T-helper 22 cell (primary cell): ENCODE measurements around the gene USF2.
"Not testable (repeated sequence)": the region's sequence is repeated elsewhere in the genome, so short reads cannot be mapped to it uniquely, and the experiment has no call there.

Experiments used
- DNase-seq: peaks from one replicate; pipeline ENCODE4 v3.0.0-alpha.2; 2020; ENCODE audit warnings: low read depth

The USF2 gene

DNA sequence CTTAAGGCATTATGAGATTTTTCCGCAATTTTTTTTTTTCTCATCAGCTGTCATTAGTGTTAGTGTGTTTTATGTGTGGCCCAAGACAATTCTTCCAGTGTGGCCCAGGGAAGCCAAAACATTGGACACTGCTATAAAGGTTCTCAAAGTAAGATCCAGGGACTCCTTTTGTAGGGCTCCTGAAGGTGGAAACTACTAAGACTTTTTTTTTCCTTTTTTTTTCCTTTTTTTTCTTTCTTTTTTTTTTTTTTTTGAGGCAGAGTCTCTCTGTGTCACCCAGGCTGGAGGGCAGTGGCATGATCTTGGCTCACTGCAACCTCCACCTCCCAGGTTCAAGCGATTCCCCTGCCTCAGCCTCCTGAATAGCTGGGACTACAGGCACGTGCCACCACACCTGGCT lies 16.7 kb downstream of the USF2 start:
- DNase-seq = not testable (repeated sequence)

DNA sequence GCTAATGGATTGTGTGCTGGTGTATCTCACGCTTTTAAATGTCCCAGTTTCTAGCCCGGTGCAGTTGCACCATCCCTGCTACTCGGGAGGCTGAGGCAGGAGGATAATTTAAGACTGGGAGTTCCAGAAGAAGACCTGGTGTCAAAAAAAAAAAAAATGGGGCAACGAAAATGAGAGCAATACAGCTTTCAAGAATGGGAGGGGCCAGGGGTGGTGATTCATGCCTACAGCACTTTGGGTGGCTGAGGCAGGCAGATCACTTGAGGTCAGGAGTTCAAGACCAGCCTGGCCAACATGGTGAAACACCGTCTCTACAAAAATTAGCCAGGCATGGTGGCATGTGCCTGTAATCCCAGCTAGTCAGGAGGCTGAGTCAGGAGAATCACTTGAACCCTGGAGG lies 17.3 kb downstream of the USF2 start:
- not testable (repeated sequence) for DNase-seq

DNA sequence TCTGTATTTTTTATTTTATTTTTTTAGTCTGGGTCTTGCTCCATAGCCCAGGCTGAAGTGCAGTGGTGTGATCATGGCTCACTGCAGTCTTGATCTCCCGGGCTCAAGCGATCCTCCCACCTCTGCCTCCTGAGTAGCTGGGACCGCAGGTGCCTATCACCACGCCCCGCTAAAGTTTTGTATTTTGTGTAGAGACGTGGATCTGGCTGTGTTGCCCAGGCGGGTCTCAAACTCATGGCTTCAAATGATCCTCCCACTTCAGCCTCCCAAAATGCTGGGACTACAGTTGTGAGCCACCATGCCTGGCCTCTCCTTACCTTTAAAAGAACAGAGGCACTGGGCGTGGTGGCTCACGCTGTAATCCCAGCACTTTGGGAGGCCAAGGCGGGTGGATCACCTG lies 19.0 kb downstream of the USF2 start:
- no peak for DNase-seq

DNA sequence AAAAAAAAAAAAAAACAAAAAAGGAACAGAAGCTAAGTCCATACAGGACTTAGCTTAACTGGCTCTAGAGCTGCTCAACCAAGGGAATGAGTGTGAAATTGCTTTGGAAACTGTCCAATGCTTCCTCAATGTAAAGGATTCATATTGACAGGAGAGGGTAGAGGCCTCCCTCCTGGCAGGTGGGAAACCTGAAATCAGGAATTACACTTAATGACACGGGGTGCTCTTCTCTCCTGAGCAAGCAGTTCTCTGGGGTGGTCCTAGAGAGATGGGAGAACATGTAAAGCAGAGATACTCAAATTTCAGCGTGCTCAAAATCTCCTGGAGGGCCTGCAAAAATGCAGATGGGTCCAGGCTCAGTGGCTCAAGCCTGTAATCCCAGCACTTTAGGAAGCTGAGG lies 19.6 kb downstream of the USF2 start:
- DNase-seq = no peak

DNA sequence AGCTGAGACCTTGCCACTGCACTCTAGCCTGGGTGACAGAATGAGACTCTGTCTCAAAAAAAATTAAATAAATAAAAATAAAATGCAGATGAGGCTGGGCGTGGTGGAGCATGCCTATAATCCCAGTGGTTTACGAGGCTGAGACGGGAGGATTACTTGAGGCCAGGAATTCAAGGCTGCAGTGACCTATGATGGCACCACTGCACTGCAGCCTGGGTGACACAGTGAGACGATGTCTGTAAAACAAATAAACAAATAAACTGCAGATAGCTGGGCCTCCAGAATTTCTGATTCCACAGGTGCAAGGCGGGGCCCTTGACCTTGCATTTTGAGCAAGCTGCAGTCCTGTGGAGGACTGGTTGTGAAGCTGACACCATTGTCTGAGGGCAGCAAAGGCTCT lies 20.1 kb downstream of the USF2 start:
- DNase-seq = no peak

DNA sequence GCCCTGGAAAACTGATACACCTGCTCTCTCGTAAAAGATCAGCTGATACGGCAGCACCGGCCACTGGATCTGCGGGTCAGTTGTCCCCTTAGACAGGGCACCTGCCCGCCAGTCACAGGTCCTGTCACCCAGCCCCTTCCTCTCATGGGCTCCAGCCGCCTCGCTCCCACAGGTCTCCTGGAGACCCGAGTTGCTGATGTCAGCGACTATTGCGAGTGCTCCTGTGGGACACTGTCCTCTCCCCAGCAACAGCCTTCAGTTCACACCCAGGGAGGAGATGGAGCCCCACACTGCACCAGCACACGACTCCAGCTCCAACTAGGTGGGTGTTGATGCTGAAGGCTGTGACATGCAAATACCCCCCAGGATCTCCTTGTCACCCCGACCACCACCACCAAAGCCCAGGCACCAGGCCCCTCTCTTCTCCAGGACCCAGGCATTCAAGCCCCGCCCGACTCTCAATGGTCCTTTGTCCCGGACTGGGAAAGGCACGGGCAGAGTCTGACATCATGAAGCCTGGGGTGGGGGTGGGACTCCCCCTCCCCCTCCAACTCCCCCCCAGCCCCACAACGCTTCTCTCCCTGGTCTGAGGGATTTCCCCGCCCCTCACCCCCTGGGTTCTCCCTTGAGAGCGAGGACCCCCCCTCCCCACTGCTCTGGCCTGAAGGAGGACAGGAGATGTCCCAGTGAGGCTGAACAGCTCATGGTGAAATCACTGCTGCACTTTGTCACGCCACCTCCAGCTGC lies 21.8 kb downstream of the USF2 start:
- no peak for DNase-seq

DNA sequence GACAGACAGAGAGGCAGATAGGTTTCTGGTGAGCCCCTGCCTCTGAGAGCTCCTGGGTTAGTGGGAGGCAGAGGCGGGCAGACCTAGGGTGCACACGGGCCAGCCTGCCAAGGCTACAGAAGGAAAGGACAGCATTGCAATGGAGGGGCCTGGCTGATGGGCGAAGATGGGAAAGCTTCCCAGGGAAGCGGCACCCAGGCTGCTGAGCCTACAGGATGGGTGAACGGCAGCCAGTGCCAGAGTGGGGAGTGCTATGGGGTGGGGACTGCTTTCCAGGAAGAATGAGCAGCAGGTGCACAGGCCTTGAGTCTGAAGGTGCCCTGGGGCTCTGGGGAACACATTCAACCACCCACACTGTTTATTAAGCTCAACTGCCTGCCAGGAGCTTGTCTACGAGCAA lies 22.5 kb downstream of the USF2 start:
- DNase-seq = no peak

DNA sequence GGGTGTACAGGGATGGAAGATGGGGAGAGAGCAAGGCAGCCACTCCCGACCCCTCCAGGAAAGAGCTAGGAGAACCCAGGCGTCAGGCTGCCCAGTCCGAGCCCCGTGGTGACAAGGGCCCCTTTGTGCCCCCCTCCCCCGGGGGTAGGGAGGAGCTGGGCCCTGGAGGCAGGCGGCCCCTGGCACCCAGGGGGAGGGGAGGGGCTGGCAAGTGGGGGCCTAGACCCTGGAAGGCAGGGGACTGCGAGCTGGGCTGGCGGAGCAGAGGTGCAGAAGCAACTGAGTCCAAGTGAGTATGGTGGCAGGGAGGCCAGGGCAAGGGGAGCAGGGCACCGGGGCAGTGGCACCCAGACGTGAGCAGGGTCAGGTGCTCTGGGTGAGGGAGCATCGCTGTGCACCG lies 23.2 kb downstream of the USF2 start, which contains the start of gene MAG:
Gene MAG (plus strand): TSS at position 246 of the 400 bp plus-strand sequence. CDS start 3,248 bp downstream, outside the sequence.
- no peak for DNase-seq

DNA sequence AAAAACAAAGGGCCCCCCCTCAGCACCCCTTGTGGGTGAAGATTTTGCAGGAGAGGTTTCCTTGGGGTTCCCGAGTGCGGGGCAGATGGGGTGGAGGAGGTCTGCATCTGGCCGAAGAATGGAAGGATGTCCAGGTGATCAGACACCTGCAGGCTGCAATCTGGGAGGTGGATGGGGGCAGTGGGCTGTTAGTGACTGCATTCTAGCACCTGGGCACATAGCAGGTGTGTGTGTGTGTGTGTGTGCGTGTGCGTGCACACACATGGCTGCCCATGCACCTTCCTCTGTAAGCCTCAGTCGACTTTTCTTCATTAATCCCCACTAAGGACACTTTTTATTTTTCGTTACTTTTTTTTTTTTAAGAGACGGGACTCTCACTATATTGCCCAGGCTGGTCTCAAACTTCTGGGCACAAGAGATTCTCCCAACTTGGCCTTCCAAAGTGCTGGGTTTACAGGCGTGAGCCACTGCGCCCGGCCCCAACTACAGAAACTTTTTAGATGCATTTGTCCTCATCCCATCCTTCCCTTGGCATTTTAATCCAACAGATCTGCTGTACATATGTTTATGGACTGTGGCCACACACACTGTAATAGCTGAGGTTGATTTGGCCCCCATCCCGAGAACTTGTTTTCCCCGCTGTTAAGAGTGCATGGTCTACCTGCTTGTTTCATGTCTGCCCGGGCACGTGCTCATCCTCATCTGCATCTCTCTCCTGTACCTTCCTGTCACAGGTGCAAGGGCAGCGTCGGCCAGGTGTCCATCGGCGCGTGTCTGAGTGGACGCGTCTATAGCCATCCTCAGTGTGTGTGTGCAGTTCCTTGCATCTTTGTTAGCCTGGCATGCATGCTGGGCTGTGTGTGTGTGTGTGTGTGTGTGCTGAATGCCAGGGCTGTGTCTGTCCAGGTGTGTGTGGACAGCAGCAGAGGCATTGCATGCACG lies 23.9 kb downstream of the USF2 start:
- DNase-seq = no peak

DNA sequence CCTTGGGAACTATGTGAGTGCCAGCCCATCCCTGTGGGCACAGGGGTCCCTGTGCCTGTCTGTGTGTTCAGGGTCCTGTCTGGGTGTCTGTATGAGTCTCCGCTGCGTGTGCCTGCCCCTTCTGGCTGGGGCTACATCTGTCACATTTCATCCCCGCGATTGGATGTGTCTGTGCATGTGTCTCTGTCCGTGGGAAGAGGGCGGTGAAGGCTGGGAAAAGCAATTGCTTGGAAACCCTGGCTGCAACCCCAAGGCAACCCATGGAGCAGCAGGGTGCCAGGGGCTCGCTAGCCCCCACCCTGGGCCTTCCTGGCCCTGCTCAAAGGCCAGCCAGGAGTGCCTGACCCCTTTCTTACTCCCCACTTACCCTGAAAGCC lies 24.6 kb downstream of the USF2 start:
- DNase-seq = no peak

DNA sequence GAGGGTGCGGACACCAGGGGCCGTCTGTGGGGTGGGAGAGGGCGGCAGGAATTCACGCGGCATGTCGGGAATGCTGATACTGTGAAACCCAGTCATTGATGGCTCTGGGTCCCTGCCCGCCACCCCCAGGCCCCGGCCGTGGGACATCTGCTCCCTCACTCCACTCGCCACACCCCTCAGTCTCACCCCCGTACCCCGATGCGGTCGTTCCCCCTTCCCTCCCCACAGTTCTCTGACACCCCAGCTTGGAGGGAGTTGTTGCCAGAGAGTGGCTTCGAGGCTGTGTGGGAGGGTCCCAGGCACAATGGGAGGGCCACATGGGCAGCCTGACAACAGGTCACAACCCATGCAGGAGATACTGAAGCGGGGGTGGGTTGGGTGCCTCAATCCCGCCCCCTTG lies 25.0 kb downstream of the USF2 start:
- DNase-seq = no peak

DNA sequence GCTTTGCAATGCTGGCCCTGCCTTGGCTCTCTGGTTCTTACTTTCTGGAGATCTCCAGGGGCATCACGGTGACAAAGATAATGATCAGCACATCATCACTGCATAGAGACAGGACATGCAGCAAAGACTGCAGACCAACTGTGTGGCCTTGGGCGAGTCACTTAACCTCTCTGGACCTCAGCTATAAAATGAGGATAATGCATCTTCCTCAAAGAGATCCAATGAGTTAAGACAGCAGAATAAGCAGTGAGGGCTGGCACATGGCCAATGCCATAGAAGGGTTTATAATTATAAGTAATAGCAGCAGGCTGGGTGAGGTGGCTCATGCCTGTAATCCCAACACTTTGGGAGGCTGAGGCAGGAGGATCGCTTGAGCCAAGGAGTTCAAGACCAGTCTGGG lies 25.6 kb downstream of the USF2 start:
- DNase-seq = no peak

DNA sequence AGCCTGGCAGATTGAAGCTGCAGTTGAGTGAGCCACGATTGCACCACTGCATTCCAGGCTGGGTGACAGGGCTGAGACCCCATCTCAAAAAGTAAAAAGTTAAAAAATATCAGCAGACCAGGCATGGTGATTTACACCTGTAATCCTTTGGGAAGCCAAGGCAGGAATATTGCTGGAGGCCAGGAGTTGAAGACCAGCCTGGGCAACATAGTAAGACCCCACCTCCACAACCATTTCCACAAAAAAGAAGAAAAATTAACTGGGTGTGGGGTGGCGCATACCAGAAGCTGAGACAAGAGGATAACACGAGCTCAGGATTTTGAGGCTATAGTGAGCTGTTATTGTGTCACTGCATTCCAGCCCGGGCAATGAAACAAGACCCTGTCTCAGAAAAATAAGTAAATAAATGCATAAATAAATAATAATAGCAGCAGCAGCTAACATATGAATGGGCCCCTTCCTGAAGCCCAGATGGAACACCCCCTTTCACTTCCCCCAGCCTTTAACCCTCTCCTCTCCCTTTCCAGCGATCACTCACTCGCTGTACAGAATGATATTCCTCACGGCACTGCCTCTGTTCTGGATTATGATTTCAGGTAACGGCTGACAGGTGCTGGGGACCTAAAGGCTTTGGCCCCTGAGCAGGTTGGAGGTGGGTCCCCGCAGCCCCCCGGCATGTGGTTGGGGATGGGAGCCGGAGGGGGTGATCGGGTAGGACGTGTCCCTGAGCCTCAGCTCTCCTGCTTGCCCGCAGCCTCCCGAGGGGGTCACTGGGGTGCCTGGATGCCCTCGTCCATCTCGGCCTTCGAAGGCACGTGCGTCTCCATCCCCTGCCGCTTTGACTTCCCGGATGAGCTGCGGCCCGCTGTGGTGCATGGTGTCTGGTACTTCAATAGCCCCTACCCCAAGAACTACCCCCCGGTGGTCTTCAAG lies 26.4 kb downstream of the USF2 start:
- no peak for DNase-seq

DNA sequence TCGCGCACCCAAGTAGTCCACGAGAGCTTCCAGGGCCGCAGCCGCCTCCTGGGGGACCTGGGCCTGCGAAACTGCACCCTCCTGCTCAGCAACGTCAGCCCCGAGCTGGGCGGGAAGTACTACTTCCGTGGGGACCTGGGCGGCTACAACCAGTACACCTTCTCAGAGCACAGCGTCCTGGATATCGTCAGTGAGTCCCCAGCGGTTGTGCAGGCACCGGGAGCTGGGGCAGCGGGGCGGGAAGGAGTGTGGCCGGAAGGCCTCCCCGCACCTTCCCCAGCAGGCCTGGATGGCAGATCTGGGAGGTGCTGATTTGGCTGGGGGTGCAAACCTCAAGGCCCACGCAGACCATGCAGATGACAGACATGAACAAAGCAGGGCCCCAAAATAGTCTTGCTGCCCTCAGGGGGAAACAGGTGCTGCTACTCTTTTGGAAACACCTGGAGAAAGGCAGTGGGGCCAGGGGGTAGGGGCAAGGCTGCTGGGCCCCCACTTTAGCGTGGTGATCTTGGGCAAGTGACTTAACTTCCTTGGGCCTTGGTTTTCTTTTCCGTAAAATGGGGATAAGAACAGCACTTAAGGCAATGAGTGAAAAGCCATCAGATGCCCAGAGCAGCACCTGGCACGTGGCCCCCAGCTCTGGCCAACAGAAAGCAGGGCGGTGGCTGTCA lies 27.2 kb downstream of the USF2 start:
- no peak for DNase-seq

DNA sequence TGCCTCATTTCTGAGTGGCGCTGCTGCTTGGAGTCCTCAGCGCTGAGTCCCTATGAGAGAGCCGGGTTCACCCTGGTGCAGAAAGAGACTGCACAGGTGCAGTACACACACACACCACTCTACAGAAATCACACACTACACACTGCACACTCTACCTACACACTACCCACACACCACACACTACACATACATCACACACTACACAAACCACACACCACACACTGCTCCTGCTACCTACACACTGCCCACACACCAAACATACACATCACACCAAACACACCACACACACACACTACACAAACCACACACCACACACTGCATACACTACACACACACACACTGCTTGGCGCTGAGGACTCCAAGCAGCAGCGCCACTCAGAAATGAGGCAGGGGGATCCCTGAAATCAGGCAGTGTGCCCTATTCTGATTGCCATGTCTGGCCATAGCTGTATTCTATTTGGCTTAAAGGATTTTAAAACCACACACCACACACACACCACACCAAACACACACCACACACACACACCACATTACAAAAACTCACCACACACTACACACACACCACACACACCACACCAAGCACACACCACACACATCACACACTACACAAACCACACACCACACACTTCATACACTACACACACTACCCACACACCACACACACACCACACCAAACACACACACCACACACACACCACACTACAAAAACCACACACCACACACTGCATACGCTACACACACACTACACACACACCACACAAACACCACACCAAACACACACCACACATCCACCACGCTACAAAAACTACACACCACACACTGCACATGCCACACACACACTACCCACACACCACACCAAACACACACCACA lies 28.1 kb downstream of the USF2 start:
- no peak for DNase-seq

DNA sequence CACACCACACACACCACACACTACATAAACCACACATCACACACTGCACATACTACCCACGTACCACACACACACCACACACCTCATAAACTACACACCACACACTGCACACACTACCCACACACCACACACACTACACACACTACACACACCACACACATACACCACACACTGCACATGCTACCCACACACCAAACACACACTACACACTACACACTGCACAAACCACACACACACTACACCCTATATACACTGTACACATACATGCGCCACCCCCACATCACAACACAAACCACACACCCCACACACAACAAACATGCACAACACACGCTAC lies 28.7 kb downstream of the USF2 start:
- DNase-seq = no peak

DNA sequence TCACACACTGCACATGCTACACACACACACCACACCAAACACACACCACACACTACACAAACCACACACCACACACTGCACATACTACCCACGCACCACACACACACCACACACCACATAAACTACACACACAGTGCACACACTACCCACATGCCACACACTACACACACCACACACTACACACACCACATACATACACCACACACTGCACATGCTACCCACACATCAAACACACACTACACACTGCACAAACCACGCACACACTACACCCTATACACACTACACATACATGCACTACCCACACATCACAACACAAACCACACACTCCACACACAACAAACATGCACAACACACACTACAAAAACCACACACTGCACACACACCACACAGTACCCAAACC lies 29.2 kb downstream of the USF2 start:
- DNase-seq = no peak

DNA sequence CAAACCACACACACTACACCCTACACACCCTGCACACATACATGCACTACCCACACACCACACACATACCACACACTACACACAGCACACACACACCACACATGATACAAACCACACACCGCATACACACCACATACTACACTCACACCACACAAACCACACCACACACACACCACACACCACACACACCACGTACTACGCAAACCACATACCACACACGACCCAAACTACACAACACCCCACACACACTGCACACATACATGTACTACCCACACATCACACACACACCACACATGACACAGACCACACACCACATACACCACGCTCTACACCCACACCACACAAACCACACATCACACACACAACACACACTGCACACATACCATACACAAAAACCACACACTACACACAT lies 29.8 kb downstream of the USF2 start:
- DNase-seq = no peak

DNA sequence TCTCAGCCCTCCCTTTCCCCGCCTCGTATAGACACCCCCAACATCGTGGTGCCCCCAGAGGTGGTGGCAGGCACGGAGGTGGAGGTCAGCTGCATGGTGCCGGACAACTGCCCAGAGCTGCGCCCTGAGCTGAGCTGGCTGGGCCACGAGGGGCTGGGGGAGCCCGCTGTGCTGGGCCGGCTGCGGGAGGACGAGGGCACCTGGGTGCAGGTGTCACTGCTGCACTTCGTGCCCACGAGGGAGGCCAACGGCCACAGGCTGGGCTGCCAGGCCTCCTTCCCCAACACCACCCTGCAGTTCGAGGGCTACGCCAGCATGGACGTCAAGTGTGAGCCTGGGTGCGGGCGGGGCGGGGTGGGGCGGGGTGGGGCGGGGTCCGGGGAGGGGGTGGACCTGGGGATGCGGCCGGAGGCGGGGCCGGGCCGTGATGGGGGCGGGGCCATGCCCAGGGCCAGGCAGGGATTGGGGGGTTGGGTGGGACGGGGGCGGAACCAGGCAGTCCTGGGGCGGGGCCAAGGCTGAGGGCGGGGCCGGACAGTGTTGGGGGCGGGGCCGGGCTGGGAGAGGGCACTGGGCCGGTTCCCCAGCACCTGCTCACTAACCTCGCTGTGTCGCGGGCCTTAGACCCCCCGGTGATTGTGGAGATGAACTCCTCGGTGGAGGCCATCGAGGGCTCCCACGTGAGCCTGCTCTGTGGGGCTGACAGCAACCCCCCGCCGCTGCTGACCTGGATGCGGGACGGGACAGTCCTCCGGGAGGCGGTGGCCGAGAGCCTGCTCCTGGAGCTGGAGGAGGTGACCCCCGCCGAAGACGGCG lies 31.0 kb downstream of the USF2 start:
- no peak for DNase-seq

DNA sequence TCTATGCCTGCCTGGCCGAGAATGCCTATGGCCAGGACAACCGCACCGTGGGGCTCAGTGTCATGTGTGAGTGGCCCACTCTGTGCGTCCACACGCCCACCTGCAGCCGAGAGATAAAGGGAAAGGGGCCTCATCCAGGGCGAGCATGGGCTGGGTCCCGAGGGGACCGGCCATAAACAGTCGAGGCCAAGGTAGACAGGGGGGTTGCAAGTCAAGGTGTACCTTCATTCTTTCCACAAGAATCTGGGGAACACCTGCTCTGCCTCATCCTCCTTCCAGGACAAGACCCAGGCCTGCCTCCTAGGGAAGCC lies 31.5 kb downstream of the USF2 start:
- DNase-seq = no peak
